Activated naive CD8-positive, alpha-beta T cell treated with anti-CD3 and anti-CD28 coated beads for 36 hours (primary cell): ENCODE measurements around the gene DLG3. TPM values are rescaled to one million over a fixed set of nuclear protein-coding genes. Genes with fewer than 3 reads are reported as not detected.

Experiments
- DNase-seq: peaks from one replicate; pipeline ENCODE4 v3.0.0; 2021
- H3K27ac Mint-ChIP-seq: one replicate; pipeline ENCODE4 v1.8.0; 2022; ENCODE audit warnings: mild to moderate bottlenecking, moderate library complexity, mixed read lengths
- H3K27me3 Mint-ChIP-seq: one replicate; pipeline ENCODE4 v1.8.0; 2022; ENCODE audit warnings: mild to moderate bottlenecking, mixed read lengths
- H3K36me3 Mint-ChIP-seq: one replicate; pipeline ENCODE4 v1.8.0; 2021; ENCODE audit warnings: mild to moderate bottlenecking, mixed read lengths
- H3K4me1 Mint-ChIP-seq: one replicate; pipeline ENCODE4 v1.8.0; 2021; ENCODE audit warnings: mixed read lengths
- H3K4me3 Mint-ChIP-seq: one replicate; pipeline ENCODE4 v1.8.0; 2022; ENCODE audit warnings: mild to moderate bottlenecking, moderate library complexity, mixed read lengths
- H3K9me3 Mint-ChIP-seq: one replicate; pipeline ENCODE4 v1.8.0; 2022; ENCODE audit warnings: mixed read lengths
- total RNA-seq, 2 experiments: library from RNA; stranded (reverse); gene quantifications; one replicate each; pipeline ENCODE4 v1.2.3, GENCODE V29; 2021

DLG3 gene
- total RNA-seq, 2 experiments from 2014 or later: 22.8 to 25.8 TPM

GRCh38 chrX:70478526-70479245 is 34.1 kb downstream of the DLG3 start:
- H3K9me3 Mint-ChIP-seq: no peaks in the 10 kb centered on the region
- H3K4me3 Mint-ChIP-seq: no peak overlapping the region
- no peak overlapping the region for H3K27ac Mint-ChIP-seq
- no peaks in the 10 kb centered on the region for H3K27me3 Mint-ChIP-seq
- H3K4me1 Mint-ChIP-seq: peaks cover 4% of the 10 kb centered on the region
- peaks cover 3% of the 10 kb centered on the region for H3K36me3 Mint-ChIP-seq
- DNase-seq: no peak

DNA sequence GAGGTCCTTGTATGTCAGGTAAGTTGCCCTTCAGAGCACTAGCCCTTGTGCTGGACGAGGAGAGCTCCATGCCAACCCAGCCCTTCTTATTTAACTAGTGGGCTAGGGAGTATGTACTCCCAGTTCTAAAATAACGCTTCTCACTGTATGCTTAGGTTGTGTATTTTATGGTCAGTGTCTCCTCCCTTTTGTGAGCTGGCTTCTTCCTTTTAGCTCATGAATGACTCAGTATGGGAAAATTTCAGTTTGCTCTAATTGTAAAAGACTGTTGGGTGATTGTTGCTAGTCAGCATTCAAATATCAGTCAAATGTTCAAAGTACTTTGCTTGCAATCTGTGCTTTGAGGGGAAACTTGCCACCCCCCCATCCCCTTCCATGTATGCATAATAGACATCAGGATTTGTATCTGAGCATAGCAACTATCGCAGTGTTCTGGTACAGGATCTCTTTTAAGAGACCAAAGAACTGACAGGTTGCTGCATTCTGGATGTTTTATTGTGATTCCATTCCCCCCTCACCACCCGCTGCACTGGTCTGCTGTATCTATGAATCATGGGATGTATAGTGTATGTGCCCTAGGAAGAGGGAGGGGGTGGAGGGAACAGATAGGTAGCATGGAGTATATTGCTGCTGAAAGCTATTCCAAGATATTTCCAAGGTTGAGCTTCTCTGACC is 34.7 kb downstream of the DLG3 start:
- Mint-ChIP-seq H3K27ac (no peak overlapping the region), H3K4me1 (peaks cover 4% of the 10 kb centered on the region), H3K9me3 (no peaks in the 10 kb centered on the region), H3K36me3 (peaks cover 3% of the 10 kb centered on the region), H3K27me3 (no peaks in the 10 kb centered on the region), H3K4me3 (no peak overlapping the region)
- no peak for DNase-seq

DNA sequence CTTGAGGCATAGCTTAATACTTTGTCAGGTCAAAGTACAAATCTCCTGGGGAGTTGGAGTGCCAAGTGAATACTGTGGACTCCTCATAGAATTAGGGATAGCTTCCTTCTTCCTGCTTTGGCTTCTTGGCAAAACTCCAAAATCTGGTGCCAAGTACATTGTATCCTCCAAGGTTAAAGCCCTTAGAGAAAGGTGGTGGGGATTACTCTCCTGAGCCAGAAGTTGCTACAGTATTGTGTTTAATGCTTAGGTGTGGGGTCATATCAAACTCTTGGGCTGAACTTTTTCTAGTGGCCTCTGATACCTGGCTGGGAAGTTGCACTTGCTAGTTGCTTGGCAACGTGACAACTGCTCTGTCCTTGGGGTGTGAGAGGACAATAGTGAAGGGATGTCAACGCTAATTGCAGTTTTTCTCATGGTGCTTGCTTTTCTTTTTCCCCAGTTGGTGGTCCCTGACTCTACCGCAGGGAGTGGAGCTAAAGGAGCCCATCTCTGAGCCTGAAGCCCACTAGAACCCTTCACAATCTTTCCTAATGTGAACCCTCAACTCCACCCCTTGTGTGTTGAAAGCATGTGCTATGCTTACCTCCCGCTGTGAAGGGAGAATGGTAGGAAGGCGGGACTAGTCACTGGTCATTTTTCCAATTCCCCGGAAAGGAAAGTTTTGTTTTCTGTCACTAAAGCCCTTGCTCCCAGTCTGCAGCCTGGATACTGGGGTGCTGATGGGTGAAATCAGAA is 35.5 kb downstream of the DLG3 start:
- Mint-ChIP-seq H3K27me3 (no peaks in the 10 kb centered on the region), H3K36me3 (peaks cover 3% of the 10 kb centered on the region), H3K4me1 (peaks cover 4% of the 10 kb centered on the region), H3K9me3 (no peaks in the 10 kb centered on the region), H3K4me3 (no peak overlapping the region), H3K27ac (no peak overlapping the region)
- no peak for DNase-seq

DNA sequence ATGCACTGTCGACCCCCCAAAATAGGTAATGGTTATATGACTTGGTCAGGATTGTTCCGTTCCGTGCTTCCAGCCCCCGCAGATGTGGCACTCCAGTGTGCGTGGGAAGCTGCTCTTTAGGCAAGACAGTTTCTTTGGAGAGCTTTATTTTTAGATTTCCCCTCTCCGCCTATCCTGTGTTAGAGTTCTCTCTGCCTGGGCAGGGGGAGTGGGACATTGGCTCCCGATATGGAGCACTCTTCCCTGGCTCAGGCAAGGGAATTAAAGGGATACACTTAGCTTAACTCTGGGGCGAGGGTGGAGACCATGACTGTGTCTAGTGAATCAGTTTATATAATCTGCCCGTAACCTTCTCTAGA is 36.0 kb downstream of the DLG3 start:
- no peaks in the 10 kb centered on the region for H3K27me3 Mint-ChIP-seq
- H3K4me3 Mint-ChIP-seq: no peak overlapping the region
- peaks cover 4% of the 10 kb centered on the region for H3K4me1 Mint-ChIP-seq
- no peak overlapping the region for H3K27ac Mint-ChIP-seq
- DNase-seq: no peak
- H3K36me3 Mint-ChIP-seq: peaks cover 3% of the 10 kb centered on the region
- no peaks in the 10 kb centered on the region for H3K9me3 Mint-ChIP-seq

- no peak for DNase-seq
- Mint-ChIP-seq H3K4me3 (no peak overlapping the region), H3K27me3 (no peaks in the 10 kb centered on the region), H3K27ac (peak overlapping the region; percentile 51), H3K36me3 (peaks cover 3% of the 10 kb centered on the region), H3K9me3 (no peaks in the 10 kb centered on the region), H3K4me1 (peaks cover 4% of the 10 kb centered on the region)
Observed at GRCh38 chrX:70481471-70482270, 37.0 kb downstream of the DLG3 start.

DNA sequence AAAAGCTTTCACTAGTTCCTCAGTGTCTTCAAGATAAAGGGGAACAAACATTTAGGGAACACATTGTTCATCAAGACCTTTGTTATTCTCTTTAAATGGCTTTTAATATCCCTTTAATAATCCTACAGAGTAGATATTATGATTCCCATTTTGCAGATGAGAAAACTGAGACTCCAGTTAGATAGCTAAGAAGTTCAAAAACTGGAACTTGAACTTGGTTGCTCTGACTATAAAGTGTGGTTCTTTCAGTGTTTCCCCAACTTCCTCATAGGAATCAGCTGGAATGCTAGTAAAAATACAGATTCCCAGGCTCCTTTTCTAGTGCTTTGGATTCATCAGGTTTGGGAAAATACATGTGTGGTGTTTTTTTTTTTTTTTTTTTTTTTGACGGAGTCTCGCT is 37.7 kb downstream of the DLG3 start:
- Mint-ChIP-seq H3K27me3 (no peaks in the 10 kb centered on the region), H3K27ac (no peak overlapping the region), H3K4me3 (no peak overlapping the region), H3K9me3 (no peaks in the 10 kb centered on the region), H3K36me3 (peaks cover 3% of the 10 kb centered on the region), H3K4me1 (peaks cover 4% of the 10 kb centered on the region)
- DNase-seq: no peak

DNA sequence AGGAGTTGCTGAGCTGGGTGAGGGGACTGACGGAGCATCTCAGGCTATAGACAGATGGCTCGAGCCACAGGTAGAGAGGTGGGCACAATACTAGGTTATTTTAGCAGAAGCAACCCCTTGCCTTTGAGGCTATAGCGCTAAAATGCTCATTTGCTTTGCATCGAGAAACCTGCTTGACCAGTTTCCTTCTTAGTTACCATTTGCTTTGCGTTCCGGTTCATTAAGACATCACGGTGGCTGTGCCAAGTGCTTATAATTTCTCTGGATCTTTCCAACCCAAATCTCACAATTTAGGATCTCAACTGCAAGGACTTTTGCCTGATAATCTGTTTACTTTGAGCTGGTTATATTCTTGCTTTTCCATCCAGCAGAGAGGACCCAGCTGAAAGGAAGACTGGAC is 40.8 kb downstream of the DLG3 start:
- Mint-ChIP-seq H3K27ac (no peak overlapping the region), H3K4me3 (no peak overlapping the region), H3K9me3 (no peaks in the 10 kb centered on the region), H3K4me1 (no peaks in the 10 kb centered on the region), H3K27me3 (no peaks in the 10 kb centered on the region), H3K36me3 (peaks cover 6% of the 10 kb centered on the region)
- DNase-seq: no peak

- Mint-ChIP-seq H3K27me3 (no peaks in the 10 kb centered on the region), H3K36me3 (peaks cover 5% of the 10 kb centered on the region), H3K27ac (no peak overlapping the region), H3K4me3 (no peak overlapping the region), H3K9me3 (no peaks in the 10 kb centered on the region), H3K4me1 (no peaks in the 10 kb centered on the region)
- DNase-seq: no peak
Observed at GRCh38 chrX:70488856-70489255, 44.2 kb downstream of the DLG3 start.

DNA sequence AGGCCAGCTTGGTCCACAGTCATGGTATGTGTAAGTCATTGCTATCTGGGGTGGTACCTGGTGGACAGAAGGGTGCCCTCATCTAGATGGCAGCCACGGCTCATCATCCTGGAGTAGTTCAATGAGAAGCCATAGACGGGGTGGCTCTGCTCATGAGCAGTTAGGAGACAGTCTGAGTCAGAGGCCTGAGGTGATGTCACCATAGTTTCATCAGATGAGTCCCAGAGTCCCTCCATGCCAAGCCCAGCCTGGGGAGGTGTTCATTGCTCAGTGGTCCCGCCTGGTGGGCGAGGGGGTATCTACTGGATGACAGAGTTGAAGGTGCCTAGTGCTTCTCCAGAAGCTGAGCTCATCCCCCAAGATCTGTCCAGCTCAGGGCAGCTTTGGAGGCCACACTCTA is 49.8 kb downstream of the DLG3 start:
- Mint-ChIP-seq H3K9me3 (no peaks in the 10 kb centered on the region), H3K27me3 (no peaks in the 10 kb centered on the region), H3K4me1 (peaks cover 2% of the 10 kb centered on the region), H3K27ac (peak overlapping the region; percentile 63), H3K4me3 (no peak overlapping the region), H3K36me3 (peaks cover 7% of the 10 kb centered on the region)
- DNase-seq: peak; percentile 7

- Mint-ChIP-seq H3K4me3 (no peak overlapping the region), H3K9me3 (no peaks in the 10 kb centered on the region), H3K36me3 (peaks cover 5% of the 10 kb centered on the region), H3K27me3 (no peaks in the 10 kb centered on the region), H3K27ac (no peak overlapping the region), H3K4me1 (peaks cover 2% of the 10 kb centered on the region)
- no peak for DNase-seq
Observed at GRCh38 chrX:70496491-70496890, 51.9 kb downstream of the DLG3 start.

DNA sequence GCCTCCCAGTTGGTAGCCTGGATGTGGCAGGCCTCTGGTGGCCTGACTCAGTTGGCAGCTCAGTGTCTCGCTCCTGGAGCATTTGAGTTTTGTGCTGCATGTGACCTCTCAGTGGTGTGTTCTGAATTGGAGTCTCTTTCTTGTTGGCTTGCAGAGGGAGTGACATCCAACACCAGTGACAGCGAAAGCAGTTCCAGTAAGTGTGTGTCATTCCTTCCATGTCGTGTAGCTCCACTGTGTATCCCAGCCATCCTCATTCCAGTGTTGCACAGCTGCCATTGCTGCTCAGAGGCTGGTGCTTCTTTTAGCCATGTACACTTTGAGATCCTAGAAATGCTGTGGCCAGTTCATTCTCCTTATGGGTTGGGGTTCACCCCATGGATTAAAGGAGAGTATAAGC is 52.4 kb downstream of the DLG3 start:
- Mint-ChIP-seq H3K9me3 (no peaks in the 10 kb centered on the region), H3K27me3 (no peaks in the 10 kb centered on the region), H3K4me1 (peaks cover 2% of the 10 kb centered on the region), H3K36me3 (peaks cover 5% of the 10 kb centered on the region), H3K4me3 (no peak overlapping the region), H3K27ac (no peak overlapping the region)
- no peak for DNase-seq

DNA sequence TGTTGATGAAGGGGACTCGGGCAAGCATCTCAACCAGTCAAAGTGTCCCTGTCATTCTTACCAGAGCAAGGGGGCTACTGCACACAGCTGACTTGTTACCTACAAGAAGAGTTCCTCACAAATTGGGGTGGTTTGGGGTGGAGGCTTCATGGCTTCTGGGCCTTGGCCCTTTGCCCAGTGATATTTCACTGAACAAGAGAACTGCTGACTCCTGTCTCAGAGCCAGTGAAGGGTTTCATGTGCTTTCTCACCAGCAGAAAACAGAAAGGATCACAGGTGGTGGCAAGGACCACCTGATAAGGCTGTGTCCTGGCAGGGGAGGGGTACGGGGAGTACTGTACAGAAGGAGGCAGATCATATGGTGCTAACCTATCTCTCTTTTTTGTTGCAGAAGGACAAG is 53.5 kb downstream of the DLG3 start:
- Mint-ChIP-seq H3K36me3 (peaks cover 8% of the 10 kb centered on the region), H3K27me3 (no peaks in the 10 kb centered on the region), H3K4me1 (peaks cover 2% of the 10 kb centered on the region), H3K9me3 (no peaks in the 10 kb centered on the region), H3K27ac (no peak overlapping the region), H3K4me3 (no peak overlapping the region)
- DNase-seq: no peak

GRCh38 chrX:70500826-70501225 is 56.2 kb downstream of the DLG3 start:
- Mint-ChIP-seq H3K9me3 (no peaks in the 10 kb centered on the region), H3K4me1 (peaks cover 6% of the 10 kb centered on the region), H3K36me3 (peaks cover 5% of the 10 kb centered on the region), H3K27me3 (no peaks in the 10 kb centered on the region), H3K4me3 (no peak overlapping the region), H3K27ac (no peak overlapping the region)
- no peak for DNase-seq

DNA sequence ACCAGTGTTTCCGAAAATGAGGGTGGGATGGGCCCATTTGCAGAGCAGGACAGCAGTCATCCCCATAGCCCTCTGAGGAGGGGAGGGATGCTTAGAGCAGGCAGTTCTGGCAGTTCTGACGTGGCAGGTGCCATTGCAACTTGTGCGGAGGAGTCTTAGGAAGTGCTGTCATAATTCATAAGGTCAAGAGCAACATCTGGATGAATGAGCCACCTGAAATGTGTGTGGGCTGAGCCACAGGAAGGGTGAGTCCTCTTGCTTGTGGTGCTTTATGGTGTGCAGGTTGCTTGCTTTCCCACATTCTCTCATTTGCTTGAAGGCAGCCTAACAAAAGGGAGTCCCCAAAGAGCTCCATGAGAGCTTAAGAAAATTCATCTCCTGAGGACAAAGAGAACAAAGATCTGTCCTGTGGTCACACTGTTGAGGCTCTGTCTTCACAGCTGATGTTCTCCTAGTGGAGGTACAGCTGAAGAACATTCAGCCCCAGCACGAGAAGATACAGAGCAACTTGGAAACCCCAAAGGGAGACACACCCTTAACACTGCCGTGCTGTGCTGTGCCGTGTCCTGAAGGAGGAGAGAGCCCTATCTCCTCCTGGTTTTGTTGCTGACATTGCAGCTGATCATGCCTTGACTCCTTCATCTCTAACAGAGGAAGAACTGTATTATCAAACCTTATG is 60.3 kb downstream of the DLG3 start:
- Mint-ChIP-seq H3K27me3 (peaks cover under 1% of the 10 kb centered on the region), H3K9me3 (no peaks in the 10 kb centered on the region), H3K4me3 (no peak overlapping the region), H3K36me3 (peaks cover 3% of the 10 kb centered on the region), H3K27ac (peak overlapping the region; percentile 32), H3K4me1 (peaks cover 18% of the 10 kb centered on the region)
- peak; percentile 10 for DNase-seq
